ENCODE measurements around the gene GUCY2C.

The GUCY2C gene

DNA sequence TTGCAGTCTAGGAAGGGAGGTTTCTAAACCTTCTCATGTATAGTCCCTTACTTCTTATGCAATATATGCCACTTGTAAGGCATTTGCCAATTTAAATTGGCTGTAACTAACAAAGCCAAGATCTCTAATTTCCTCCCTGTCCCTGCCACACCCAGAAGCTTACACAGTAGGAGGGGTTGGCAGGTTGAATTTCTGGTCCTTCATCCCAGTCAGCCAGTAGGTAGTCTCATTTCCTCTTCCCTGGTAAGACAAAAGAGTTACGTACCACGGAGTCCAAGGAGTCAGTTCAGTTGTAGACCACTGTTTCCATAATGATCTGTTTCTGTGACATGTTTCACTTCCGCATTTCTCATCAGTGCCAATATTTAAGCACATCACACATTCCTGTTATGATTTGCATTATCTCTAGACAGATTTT is 81.7 kb downstream of the GUCY2C start:
- H3K27ac ChIP-seq (ENCODE audit: low read length), result no peak overlapping the region
- no peak for ATAC-seq (ENCODE audit: insufficient read depth, low read depth)
- no peak for DNase-seq
- H4K20me1 ChIP-seq (ENCODE audit: insufficient read depth, low read length), result no peaks in the 10 kb centered on the region
- TF ChIP-seq EZH2 (IDR thresholded peaks at IDR 0.05; ENCODE audit: borderline replicate concordance, low read depth, low read length, severe bottlenecking), result no peak
- TF ChIP-seq, protein P1, sequence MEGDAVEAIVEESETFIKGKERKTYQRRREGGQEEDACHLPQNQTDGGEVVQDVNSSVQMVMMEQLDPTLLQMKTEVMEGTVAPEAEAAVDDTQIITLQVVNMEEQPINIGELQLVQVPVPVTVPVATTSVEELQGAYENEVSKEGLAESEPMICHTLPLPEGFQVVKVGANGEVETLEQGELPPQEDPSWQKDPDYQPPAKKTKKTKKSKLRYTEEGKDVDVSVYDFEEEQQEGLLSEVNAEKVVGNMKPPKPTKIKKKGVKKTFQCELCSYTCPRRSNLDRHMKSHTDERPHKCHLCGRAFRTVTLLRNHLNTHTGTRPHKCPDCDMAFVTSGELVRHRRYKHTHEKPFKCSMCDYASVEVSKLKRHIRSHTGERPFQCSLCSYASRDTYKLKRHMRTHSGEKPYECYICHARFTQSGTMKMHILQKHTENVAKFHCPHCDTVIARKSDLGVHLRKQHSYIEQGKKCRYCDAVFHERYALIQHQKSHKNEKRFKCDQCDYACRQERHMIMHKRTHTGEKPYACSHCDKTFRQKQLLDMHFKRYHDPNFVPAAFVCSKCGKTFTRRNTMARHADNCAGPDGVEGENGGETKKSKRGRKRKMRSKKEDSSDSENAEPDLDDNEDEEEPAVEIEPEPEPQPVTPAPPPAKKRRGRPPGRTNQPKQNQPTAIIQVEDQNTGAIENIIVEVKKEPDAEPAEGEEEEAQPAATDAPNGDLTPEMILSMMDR (IDR thresholded peaks at IDR 0.05; ENCODE audit: borderline replicate concordance, extremely low read depth, low read length, poor library complexity, severe bottlenecking), result no peak
- no peak overlapping the region for H3K4me3 ChIP-seq (ENCODE audit: low read depth in 1 of 2, low read length in 2 of 2)
- no peak overlapping the region for H2AFZ ChIP-seq (ENCODE audit: low read depth, low read length)
- H3K9ac ChIP-seq (ENCODE audit: low read depth, low read length), result no peak overlapping the region
- peaks cover 8% of the 10 kb centered on the region for H3K4me1 ChIP-seq (ENCODE audit: insufficient read depth, low read length)
- no peaks in the 10 kb centered on the region for H3K79me2 ChIP-seq (ENCODE audit: insufficient read depth, low read length)
- H3K4me2 ChIP-seq (ENCODE audit: insufficient read depth, low read length), result no peak overlapping the region
- H3K27me3 ChIP-seq (ENCODE audit: insufficient read depth, low read length, poor library complexity), result no peaks in the 10 kb centered on the region
- no peaks in the 10 kb centered on the region for H3K36me3 ChIP-seq (ENCODE audit: insufficient read depth, low read length)
- H3K9me3 ChIP-seq (ENCODE audit: insufficient read depth, low read length, severe bottlenecking), result peaks cover 10% of the 10 kb centered on the region

DNA sequence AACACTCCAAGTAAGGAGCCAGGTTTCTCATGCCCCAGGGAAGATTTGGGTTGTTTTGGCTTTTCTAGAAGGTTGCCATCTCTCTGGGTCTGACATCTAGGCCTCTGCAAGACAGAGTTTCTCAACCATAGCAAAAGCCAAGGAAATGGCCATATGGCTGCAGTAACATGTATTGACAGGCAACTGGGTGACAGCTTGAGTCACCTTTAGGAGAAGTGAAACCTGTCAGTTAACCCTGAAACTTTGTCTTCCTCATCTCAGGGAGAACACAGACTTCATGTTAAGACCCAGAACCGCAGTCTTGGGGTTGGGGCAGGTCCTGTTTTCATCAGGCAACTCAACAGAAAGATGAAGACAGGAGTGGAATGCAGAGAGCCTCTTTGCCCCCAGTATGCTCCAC is 82.7 kb downstream of the GUCY2C start:
- Histone ChIP-seq H3K4me3 (ENCODE audit: low read depth in 1 of 2, low read length in 2 of 2) (no peak overlapping the region), H3K9me3 (ENCODE audit: insufficient read depth, low read length, severe bottlenecking) (peaks cover 10% of the 10 kb centered on the region), H3K27ac (ENCODE audit: low read length) (no peak overlapping the region), H3K27me3 (ENCODE audit: insufficient read depth, low read length, poor library complexity) (no peaks in the 10 kb centered on the region), H3K9ac (ENCODE audit: low read depth, low read length) (no peak overlapping the region), H3K4me2 (ENCODE audit: insufficient read depth, low read length) (no peak overlapping the region), H3K79me2 (ENCODE audit: insufficient read depth, low read length) (no peaks in the 10 kb centered on the region), H3K36me3 (ENCODE audit: insufficient read depth, low read length) (no peaks in the 10 kb centered on the region), H4K20me1 (ENCODE audit: insufficient read depth, low read length) (no peaks in the 10 kb centered on the region), H3K4me1 (ENCODE audit: insufficient read depth, low read length) (peaks cover 8% of the 10 kb centered on the region), H2AFZ (ENCODE audit: low read depth, low read length) (no peak overlapping the region)
- DNase-seq, result no peak
- TF ChIP-seq, protein P1 (IDR thresholded peaks at IDR 0.05; ENCODE audit: borderline replicate concordance, extremely low read depth, low read length, poor library complexity, severe bottlenecking), result no peak
- no peak for TF ChIP-seq EZH2 (IDR thresholded peaks at IDR 0.05; ENCODE audit: borderline replicate concordance, low read depth, low read length, severe bottlenecking)
- ATAC-seq (ENCODE audit: insufficient read depth, low read depth), result no peak

DNA sequence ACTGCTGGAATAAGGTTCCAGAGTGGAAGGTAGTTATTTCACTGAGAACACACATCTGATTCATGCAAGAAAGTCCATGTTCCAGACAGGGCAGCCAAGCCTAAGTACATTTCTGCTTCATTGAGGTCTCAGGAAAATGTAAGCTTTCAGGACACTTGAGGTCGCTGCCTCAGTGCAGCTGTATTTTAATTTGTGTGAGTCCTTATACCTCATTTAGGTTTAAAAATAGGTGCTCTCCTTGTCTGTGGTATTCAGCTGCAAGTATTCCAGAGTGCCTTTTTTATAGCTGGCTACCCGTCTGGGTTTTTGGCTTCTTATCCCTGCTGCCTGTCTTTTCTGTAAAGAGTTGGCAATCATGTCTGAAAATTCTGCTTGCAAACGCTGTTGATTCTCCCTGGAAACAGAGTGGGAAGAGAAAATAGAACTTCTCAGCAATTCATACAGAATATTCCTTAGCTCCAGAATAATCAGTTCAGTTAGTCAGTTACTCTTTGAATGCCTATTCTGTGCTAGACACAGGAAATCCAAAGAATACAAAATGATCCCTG is 83.4 kb downstream of the GUCY2C start:
- no peak overlapping the region for H3K4me2 ChIP-seq (ENCODE audit: insufficient read depth, low read length)
- H3K4me1 ChIP-seq (ENCODE audit: insufficient read depth, low read length), result peaks cover 8% of the 10 kb centered on the region
- peaks cover 10% of the 10 kb centered on the region for H3K9me3 ChIP-seq (ENCODE audit: insufficient read depth, low read length, severe bottlenecking)
- H3K79me2 ChIP-seq (ENCODE audit: insufficient read depth, low read length), result no peaks in the 10 kb centered on the region
- no peak overlapping the region for H3K4me3 ChIP-seq (ENCODE audit: low read depth in 1 of 2, low read length in 2 of 2)
- no peak overlapping the region for H3K9ac ChIP-seq (ENCODE audit: low read depth, low read length)
- DNase-seq (no peak), ATAC-seq (ENCODE audit: insufficient read depth, low read depth) (no peak)
- H3K27me3 ChIP-seq (ENCODE audit: insufficient read depth, low read length, poor library complexity), result no peaks in the 10 kb centered on the region
- H4K20me1 ChIP-seq (ENCODE audit: insufficient read depth, low read length), result no peaks in the 10 kb centered on the region
- H3K27ac ChIP-seq (ENCODE audit: low read length), result no peak overlapping the region
- H3K36me3 ChIP-seq (ENCODE audit: insufficient read depth, low read length), result no peaks in the 10 kb centered on the region
- H2AFZ ChIP-seq (ENCODE audit: low read depth, low read length), result no peak overlapping the region
- TF ChIP-seq, protein P1 (IDR thresholded peaks at IDR 0.05; ENCODE audit: borderline replicate concordance, extremely low read depth, low read length, poor library complexity, severe bottlenecking), result no peak
- TF ChIP-seq EZH2 (IDR thresholded peaks at IDR 0.05; ENCODE audit: borderline replicate concordance, low read depth, low read length, severe bottlenecking), result no peak
